ENCODE data around the gene RIMBP2. TPM values are rescaled to one million over a fixed set of nuclear protein-coding genes. Genes with fewer than 3 reads are reported as not detected.

RIMBP2 gene
- total RNA-seq, 2 experiments from 2014 or later: not detected

- POLR2A ChIA-PET: no interaction called here
- CTCF ChIA-PET: no interaction called here
Observed at GRCh38 chr12:130461839-130462557, 254.1 kb downstream of the RIMBP2 start.

DNA sequence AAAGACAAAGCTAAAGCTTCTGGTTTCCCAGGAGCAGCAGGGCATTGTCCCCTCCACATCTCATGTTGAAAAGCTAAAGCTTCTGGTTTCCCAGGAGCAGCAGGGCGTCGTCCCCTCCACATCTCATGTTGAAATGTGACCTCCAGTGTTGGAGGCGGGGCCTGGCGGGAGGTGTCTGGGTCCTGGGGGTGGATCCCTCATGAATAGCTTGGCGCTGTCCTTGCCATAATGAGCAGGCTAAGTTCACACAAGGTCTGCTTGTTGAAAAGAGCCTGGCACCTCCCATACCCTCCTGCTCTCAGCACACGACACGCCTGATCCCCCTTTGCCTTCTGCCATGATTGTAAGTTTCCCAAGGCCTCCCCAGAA lies 254.7 kb downstream of the RIMBP2 start:
- POLR2A ChIA-PET: no interaction called here
- CTCF ChIA-PET: no interaction called here

DNA sequence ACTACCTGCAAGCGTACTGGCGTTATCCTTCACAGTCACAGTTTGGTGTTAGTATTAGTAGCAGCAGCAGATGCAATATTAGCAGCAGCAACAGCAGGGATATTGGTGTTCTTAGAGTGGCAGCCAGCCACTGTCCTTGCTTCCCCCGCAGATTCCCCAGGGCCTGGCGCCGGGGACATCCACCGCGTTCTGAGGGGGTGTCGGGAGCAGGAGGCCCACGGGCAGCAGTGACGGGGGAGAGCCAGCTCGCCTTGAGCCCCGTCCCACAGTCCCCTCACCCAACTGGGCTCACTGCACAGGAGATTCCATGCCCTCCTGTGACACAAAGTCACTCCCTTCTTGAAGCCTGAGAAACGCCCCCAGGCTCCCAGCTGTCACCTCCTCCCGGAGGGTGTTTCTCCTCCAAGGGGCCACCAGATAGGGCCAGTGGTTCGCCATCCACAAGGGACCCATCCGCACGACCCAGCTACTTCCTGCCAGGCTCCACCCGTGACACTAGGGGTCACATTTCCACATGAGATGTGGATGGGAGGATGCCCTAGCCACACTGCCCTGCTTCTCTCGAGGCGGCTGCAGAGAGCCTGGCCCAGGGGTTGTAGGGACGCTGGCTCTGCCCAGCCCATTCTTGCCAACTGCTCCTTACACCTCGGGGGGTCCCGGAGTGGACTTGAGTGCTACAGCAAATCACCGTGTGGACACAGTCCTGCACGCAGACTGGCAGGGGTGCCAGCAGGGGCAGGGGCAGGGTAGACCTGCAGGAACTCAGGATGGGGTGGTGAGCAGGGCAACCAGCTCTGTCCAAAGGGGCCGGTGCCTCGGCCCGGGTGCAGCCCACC lies 255.3 kb downstream of the RIMBP2 start:
- CTCF ChIA-PET: no interaction called here
- POLR2A ChIA-PET: no interaction called here

GRCh38 chr12:130459916-130460315 lies 256.2 kb downstream of the RIMBP2 start:
- ChIA-PET POLR2A (no interaction called here), CTCF (no interaction called here)

DNA sequence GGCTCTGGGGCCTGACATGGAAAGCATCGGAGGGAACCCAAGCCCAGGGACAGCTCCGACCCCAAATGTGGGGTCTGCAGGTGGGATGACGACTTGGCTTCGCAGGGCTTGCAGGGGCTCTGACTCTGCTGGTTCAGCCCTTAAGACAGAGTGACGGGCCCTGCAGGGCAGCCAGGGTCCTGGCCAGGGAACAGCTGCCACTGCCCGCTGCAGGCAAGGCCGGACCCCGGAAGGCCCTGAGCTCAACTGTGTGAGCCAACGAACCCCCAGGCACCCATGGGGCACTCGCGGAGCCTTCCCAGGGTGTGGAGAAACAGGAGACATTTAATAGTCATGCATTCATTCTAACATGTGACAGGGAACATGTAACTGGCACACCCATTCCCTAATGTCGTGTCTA lies 257.8 kb downstream of the RIMBP2 start:
- ChIA-PET CTCF (interaction anchor here (0.6 kb wide), 1 partner anchor 933 kb away, joined by 3 read pairs; no protein-coding TSS in a partner anchor), POLR2A (no interaction called here)

- POLR2A ChIA-PET: no interaction called here
- CTCF ChIA-PET: no interaction called here
Observed at GRCh38 chr12:130457215-130457614, 258.9 kb downstream of the RIMBP2 start.

- ChIA-PET POLR2A (no interaction called here), CTCF (no interaction called here)
Observed at GRCh38 chr12:130456375-130457199, 259.5 kb downstream of the RIMBP2 start.

DNA sequence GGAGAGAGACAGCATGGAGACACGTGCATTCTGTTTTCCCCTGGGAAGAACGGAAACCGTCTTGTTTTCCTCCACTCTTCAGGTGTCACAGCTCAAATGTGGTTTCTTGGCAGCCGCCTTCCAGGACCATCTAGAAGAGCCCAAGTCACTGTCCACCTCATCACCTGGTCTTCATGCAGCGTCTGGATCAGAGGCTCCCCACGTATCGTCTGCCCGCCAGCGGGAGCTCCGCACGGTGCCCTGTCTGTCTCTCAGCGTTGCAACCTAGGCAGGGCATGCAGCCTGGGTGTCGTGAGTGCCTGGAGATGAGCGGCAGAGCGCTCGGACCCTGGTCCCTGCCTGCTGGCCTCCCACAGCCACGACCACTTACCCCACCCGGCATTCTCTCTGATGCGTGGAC lies 260.9 kb downstream of the RIMBP2 start:
- ChIA-PET POLR2A (no interaction called here), CTCF (no interaction called here)

DNA sequence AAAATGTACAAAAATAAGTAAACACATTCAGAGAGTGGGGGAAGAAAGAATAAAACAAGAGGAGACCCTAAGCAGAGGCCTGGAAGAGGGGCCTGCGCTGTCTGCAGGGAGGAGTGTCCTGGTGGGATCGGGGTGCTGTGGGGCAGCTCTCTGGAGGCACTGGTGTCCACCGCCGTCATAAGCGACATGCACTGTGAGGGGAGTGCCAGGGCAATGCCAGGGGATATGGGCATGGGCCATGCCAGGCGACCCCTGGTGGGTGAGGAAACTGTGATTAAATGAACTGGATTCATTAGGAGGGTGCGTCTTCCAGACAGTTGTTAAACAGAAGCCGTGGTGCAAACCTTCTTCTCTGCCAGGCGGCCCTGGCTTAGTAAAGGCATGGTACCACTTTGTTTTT lies 261.8 kb downstream of the RIMBP2 start:
- CTCF ChIA-PET: no interaction called here
- POLR2A ChIA-PET: no interaction called here

DNA sequence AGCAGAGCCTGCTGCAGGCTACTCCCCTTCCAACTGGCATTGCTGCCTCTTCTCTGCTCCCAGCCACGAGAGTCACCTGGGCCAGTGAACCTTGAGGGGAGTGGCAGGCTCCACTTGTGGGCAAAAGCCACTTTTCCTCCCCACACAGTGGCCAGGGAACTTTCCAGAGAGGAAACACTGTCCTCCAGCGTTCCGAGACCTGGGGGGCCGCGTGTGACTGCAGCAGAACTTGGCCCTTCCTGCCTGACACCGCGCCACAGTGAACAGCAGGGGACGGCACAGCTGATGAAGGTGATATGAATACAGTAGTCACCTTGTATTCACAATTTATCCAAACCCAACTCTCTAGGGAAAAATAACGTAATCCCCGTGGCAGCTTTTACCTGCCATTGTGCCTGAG lies 263.6 kb downstream of the RIMBP2 start:
- CTCF ChIA-PET: no interaction called here
- POLR2A ChIA-PET: no interaction called here

DNA sequence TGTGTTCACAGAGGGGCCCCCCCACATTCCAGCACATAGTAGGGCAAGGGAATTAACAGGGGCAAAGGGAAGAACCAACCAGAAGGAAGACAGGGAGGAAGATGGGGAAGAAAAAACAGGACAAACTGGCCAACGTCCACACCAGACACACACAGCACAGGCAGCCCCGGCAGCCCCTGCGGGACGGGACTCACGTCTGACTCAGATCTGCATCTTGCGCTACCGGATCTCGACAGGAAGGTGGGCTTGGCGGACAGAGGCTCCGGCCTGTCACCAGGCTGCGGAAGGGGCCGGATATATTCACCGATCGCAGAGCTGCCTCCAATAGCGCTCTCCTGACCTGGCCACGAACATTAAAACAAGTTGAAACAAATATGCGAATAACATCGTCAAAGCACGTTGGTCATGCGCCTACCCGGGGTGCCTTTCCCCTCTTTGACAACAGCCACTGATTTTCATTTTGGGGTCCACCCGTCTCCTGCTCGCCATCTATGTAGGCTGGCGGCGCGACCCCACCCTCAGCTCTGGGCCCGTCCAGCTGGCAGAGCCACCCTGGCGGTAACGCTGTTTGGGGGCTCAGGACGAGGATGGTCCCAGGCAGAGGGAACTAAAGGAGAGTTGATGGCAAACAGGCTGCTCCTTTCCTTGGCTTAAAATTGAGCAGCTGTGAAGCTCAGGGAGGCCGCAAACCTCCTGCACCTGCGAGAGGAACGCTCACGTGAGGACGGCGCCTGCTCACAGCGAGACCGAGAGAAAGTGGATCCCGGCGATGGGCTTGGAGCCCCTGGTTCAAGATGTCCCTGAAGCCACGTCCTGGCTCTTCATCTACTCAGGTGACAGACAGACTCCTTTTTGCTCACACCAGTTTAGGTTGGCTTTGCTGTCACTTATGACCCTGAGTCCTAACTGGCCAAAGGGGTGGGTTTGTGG lies 264.8 kb downstream of the RIMBP2 start:
- POLR2A ChIA-PET: no interaction called here
- CTCF ChIA-PET: no interaction called here

GRCh38 chr12:130449291-130449690 lies 266.8 kb downstream of the RIMBP2 start:
- CTCF ChIA-PET: no interaction called here
- POLR2A ChIA-PET: no interaction called here

- CTCF ChIA-PET: no interaction called here
Observed at GRCh38 chr12:130448044-130448821, 267.9 kb downstream of the RIMBP2 start.

DNA sequence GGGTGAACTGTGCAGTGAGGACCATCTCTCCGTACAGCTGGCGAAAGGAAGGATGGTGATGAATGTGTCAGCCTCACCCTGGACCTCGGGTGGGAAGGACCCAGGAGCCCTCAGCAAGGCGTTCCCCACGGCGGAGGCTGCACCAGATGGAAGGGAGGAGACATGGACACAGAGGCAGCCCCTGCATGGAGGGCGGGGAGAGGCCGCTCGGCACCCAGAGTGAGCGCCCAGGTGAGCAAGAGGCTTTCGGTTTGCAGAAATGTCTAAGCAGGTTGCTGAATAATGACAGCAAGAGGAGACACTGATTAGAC lies 268.5 kb downstream of the RIMBP2 start:
- POLR2A ChIA-PET: no interaction called here
- CTCF ChIA-PET: no interaction called here

More at GRCh38 chr12:130448044-130448821, 267.9 kb downstream of the RIMBP2 start:
- POLR2A ChIA-PET: no interaction called here

- POLR2A ChIA-PET: no interaction called here
- CTCF ChIA-PET: no interaction called here
Observed at GRCh38 chr12:130446846-130447654, 269.0 kb downstream of the RIMBP2 start.

DNA sequence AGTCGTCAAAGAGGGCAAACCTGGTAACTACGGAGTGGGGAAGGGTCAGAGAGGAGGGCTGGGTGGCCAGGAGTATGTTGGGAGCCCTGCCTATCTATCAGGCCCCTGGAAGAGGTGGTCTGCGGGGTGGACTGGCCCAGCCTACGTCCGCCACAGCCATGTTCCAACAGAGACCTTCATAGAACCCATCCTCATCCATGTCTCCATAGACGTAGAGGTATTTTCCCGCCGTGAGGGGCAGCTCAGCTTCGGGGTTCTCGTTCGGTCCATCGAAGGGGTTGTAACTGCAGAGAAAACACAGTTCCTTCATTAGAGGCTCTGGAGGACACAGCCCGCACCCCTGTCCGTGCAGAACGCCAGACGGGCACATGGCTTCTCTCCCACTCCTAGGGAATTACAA lies 271.1 kb downstream of the RIMBP2 start:
- POLR2A ChIA-PET: no interaction called here
- CTCF ChIA-PET: no interaction called here

DNA sequence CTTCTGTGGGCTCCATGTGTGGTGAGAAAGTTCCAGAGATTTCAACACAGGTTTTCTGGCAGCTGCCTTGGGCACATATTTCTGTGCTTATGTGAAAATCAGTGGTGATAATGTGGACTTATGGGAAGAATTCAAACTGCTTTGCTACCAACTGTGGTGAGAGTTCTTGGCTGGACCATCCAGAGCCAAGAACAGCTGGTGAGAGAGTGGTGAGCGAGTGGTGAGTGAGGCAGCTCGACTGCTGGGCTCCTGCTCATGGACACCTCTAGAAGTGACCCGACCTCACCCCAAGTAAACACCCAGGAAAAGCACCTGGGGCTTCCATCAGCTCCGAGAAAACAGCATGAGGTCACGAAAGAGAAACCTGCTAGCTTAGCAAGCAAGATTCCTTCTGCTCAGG lies 272.0 kb downstream of the RIMBP2 start:
- ChIA-PET POLR2A (no interaction called here), CTCF (no interaction called here)

All from activated CD8-positive, alpha-beta memory T cell treated with anti-CD3 and anti-CD28 coated beads for 36 hours (primary cell).